Epithelial cell of prostate (primary cell): ENCODE results near the gene HELZ2.

Experiments
- DNase-seq: peaks from one replicate; pipeline ENCODE4 v3.0.0-alpha.2; 2011; ENCODE audit warnings: low read depth, low spot score
- H3K27ac ChIP-seq: fragments of 450-650 bp; 2 replicates; pipeline ENCODE4 v1.5.1; 2017; ENCODE audit warnings: mild to moderate bottlenecking

The HELZ2 gene

GRCh38 chr20:63598479-63599395 lies 24.7 kb upstream of the HELZ2 start:
- no peak overlapping the region for H3K27ac ChIP-seq
- DNase-seq, result no peak

- no peak overlapping the region for H3K27ac ChIP-seq
- no peak for DNase-seq
These were observed 23.8 kb upstream of the HELZ2 start for GRCh38 chr20:63597651-63598478.

GRCh38 chr20:63596423-63596822 lies 22.4 kb upstream of the HELZ2 start:
- no peak for DNase-seq
- no peak overlapping the region for H3K27ac ChIP-seq

- no peak for DNase-seq
- no peak overlapping the region for H3K27ac ChIP-seq
These were observed 21.5 kb upstream of the HELZ2 start for GRCh38 chr20:63595416-63596127.

GRCh38 chr20:63594043-63594561 lies 20.1 kb upstream of the HELZ2 start:
- H3K27ac ChIP-seq, result no peak overlapping the region
- DNase-seq, result no peak

- DNase-seq, result no peak
- H3K27ac ChIP-seq, result no peak overlapping the region
These were observed 18.6 kb upstream of the HELZ2 start for GRCh38 chr20:63592661-63593060.

GRCh38 chr20:63591786-63592355 lies 17.8 kb upstream of the HELZ2 start:
- DNase-seq, result no peak

GRCh38 chr20:63591147-63591533 lies 17.1 kb upstream of the HELZ2 start:
- no peak overlapping the region for H3K27ac ChIP-seq
- no peak for DNase-seq

More at GRCh38 chr20:63591786-63592355, 17.8 kb upstream of the HELZ2 start:
- no peak overlapping the region for H3K27ac ChIP-seq

GRCh38 chr20:63590218-63591146 lies 16.4 kb upstream of the HELZ2 start:
- DNase-seq, result no peak
- H3K27ac ChIP-seq, result no peak overlapping the region

- DNase-seq, result no peak
- no peak overlapping the region for H3K27ac ChIP-seq
These were observed 15.5 kb upstream of the HELZ2 start for GRCh38 chr20:63589261-63590217.

- DNase-seq, result no peak
- H3K27ac ChIP-seq, result no peak overlapping the region
These were observed 14.6 kb upstream of the HELZ2 start for GRCh38 chr20:63588641-63589041.

GRCh38 chr20:63587776-63588591 lies 13.9 kb upstream of the HELZ2 start:
- DNase-seq, result no peak
- H3K27ac ChIP-seq, result no peak overlapping the region

- H3K27ac ChIP-seq, result no peak overlapping the region
- no peak for DNase-seq
These were observed 13.2 kb upstream of the HELZ2 start for GRCh38 chr20:63587256-63587655.

GRCh38 chr20:63586797-63587196 lies 12.8 kb upstream of the HELZ2 start:
- DNase-seq, result no peak

GRCh38 chr20:63585616-63586565 lies 11.9 kb upstream of the HELZ2 start:
- DNase-seq, result no peak
- H3K27ac ChIP-seq, result no peak overlapping the region

More at GRCh38 chr20:63586797-63587196, 12.8 kb upstream of the HELZ2 start:
- no peak overlapping the region for H3K27ac ChIP-seq
